Measurements from ENCODE around the gene SPG11.
"Not testable (repeated sequence)": the region's sequence is repeated elsewhere in the genome, so short reads cannot be mapped to it uniquely, and the experiment has no call there.

Gene SPG11

DNA sequence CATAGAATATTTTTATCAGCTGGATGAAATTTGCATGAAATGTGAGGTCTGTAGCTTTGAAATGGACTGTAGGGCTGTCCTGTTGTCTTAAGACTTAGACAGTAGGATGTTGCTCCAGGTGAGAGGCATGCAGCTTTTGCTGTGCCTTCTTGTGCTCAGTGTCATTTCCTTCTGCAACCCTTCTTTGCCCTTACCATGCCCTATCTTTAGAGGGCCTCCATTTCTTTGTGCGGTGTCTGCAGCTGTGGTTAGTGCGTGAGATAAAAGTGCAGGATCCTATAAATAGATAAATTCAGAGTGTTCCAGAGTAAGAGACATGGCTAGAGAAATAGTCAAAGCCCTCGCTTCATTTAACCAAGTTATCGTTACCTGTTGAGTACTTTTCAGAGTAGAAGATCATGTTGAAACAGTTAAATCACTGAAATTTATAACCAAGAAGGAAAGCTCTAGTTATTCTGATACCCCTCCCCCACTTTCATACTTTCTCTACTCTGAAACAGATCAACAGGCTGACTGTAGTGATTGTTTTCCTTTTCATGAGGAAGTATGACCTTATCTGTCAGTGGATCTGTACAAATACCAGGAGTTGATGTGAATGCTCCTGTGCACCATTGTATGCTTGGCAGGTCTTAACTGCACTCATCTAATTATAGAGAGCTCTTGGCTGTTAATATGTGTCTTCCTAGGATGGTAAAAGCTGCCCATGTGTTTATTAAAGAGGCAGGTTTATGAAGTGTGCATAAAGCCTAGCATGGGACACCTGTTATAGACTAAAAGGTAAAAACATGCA lies 108.3 kb downstream of the SPG11 start:
- TF ChIP-seq LEF1 (IDR thresholded peaks at IDR 0.05; ENCODE audit: borderline replicate concordance) (no peak), TARDBP (IDR thresholded peaks at IDR 0.05) (no peak), SP1 (IDR thresholded peaks at IDR 0.05) (no peak), FOXA1 (IDR thresholded peaks at IDR 0.05) (no peak), HDGF (IDR thresholded peaks at IDR 0.05; ENCODE audit: borderline replicate concordance) (no peak), FOXK2 (IDR thresholded peaks at IDR 0.05) (no peak)
- no peak for DNase-seq (ENCODE audit: extremely low spot score)
- CTCF ChIA-PET: no interaction called here
- POLR2A ChIA-PET: no interaction called here

DNA sequence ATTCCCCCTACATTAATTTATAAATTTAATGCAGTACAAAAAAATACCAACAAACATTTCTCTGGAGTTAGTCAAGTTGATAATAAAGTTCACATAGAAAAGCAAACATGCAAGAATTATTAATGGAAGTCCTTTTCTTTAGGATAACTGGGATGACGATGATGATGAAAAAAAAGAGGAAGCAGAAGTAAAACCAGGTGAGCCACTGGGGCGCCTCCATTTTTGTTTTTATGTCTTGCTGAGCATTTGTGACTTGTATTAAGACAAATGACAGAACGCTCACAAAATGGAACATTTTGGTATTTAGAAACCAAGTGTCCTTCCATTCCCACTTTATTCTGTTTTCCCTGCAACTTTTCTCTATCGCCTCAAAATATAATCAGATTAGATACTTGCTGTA lies 112.7 kb downstream of the SPG11 start:
- TF ChIP-seq NFRKB (IDR thresholded peaks at IDR 0.05) (no peak), ZNF384 (IDR thresholded peaks at IDR 0.05) (no peak), FOXK2 (IDR thresholded peaks at IDR 0.05) (no peak), HDGF (IDR thresholded peaks at IDR 0.05; ENCODE audit: borderline replicate concordance) (no peak), LEF1 (IDR thresholded peaks at IDR 0.05; ENCODE audit: borderline replicate concordance) (no peak), CTBP1 (IDR thresholded peaks at IDR 0.05; ENCODE audit: borderline replicate concordance) (no peak), ELF4 (IDR thresholded peaks at IDR 0.05) (no peak), ARNT (IDR thresholded peaks at IDR 0.05) (no peak), FOXA1 (IDR thresholded peaks at IDR 0.05) (no peak), BHLHE40 (IDR thresholded peaks at IDR 0.05; ENCODE audit: borderline replicate concordance) (no peak), FOXM1 (IDR thresholded peaks at IDR 0.05; ENCODE audit: borderline replicate concordance) (no peak)
- TF ChIP-seq, protein P1, sequence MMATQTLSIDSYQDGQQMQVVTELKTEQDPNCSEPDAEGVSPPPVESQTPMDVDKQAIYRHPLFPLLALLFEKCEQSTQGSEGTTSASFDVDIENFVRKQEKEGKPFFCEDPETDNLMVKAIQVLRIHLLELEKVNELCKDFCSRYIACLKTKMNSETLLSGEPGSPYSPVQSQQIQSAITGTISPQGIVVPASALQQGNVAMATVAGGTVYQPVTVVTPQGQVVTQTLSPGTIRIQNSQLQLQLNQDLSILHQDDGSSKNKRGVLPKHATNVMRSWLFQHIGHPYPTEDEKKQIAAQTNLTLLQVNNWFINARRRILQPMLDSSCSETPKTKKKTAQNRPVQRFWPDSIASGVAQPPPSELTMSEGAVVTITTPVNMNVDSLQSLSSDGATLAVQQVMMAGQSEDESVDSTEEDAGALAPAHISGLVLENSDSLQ (IDR thresholded peaks at IDR 0.05): no peak
- POLR2A ChIA-PET: interaction anchor here (1.1 kb wide), 1 partner anchor 14 kb away, joined by 5 read pairs; the partner anchor contains the start of gene EIF3J
- CTCF ChIA-PET: interaction anchor here (0.7 kb wide), 1 partner anchor 9 kb away, joined by 4 read pairs; no protein-coding TSS in a partner anchor
- DNase-seq (ENCODE audit: extremely low spot score): no peak

DNA sequence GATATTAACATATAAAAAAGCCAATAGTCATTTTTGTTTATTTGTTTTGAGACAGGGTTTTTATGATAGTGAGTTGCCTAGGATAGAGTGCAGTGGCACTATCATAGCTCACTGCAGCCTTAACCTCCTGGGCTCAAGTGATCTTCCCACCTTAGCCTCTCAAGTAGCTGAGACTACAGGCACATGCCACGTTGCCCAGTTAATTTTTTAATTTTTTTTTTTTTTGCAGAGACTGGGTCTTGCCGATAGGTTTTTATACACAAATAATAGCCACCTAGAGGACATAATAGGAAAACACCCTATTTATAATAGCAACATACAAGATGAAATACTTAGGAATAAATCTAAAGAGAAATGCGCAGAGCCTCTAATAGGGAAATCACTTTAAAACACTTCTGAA lies 113.2 kb downstream of the SPG11 start:
- DNase-seq (ENCODE audit: extremely low spot score): no peak
- POLR2A ChIA-PET: interaction anchor here (1.1 kb wide), 1 partner anchor 14 kb away, joined by 5 read pairs; the partner anchor contains the start of gene EIF3J
- CTCF ChIA-PET: interaction anchor here (0.7 kb wide), 1 partner anchor 10 kb away, joined by 4 read pairs; no protein-coding TSS in a partner anchor
- TF ChIP-seq HDGF (IDR thresholded peaks at IDR 0.05; ENCODE audit: borderline replicate concordance): no peak
- TF ChIP-seq ZNF384 (IDR thresholded peaks at IDR 0.05): peak; percentile 79
- TF ChIP-seq SP1 (IDR thresholded peaks at IDR 0.05): no peak

DNA sequence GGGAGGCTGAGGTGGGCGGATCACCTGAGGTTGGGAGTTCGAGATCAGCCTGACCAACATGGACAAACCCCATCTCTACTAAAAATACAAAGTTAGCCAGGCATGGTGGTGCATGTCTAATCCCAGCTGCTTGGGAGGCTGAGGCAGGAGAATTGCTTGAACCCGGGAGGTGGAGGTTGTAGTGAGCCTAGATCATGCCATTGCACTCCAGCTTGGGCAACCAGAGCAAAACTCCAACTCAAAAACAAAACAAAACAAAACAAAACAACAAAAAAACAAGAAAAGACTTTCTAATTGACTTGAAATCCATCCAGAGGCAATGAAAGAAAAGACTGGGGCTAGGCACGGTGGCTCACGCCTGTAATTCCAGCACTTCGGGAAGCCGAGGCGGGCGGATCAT lies 114.3 kb downstream of the SPG11 start:
- CTCF ChIA-PET; POLR2A ChIA-PET; DNase-seq (ENCODE audit: extremely low spot score): not testable (repeated sequence)

DNA sequence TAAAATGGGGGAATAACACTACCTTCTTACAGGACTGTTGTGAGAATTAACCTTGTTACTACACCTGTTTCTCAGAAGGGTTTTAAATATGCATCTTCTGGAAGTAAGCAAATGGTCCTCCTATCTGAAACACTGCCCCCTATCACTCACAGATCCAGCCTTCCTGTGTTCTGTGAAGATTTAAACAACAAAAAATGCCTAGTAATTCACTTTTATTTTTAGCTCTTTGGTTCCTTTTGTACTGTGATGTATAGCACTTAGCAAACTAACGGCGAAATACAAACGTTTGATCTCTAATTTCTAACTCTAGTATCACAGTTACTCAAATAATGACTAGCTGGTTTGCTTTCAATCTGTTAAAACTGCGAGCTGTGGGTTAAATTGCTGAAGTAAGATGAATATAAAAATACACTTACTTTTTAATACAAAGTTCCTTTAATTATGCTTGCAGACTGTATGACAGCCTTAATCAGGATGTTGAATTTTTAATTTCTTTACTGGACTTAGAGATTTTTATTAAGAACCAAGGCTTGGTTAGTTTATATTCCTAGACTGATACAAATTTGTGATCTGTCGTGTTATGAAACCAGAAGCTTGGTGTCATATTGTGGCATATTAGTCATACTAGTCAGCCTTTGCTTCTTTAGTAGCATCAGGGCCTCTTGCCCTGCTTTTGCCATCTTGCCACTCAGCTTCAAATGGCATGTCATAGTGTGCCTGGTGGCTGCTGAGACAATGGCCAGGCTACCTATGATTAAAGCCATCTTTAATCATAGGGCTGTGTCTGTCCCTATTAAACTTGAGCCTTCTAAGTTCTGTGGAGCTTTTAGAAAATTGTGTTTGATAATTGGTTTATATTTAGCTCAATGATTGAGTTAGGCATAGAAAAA lies 117.3 kb downstream of the SPG11 start:
- TF ChIP-seq ELF4 (IDR thresholded peaks at IDR 0.05) (no peak), CTBP1 (IDR thresholded peaks at IDR 0.05; ENCODE audit: borderline replicate concordance) (no peak), ZNF384 (IDR thresholded peaks at IDR 0.05) (no peak), TARDBP (IDR thresholded peaks at IDR 0.05) (no peak), FOXA1 (IDR thresholded peaks at IDR 0.05) (no peak), BHLHE40 (IDR thresholded peaks at IDR 0.05; ENCODE audit: borderline replicate concordance) (no peak), FOXK2 (IDR thresholded peaks at IDR 0.05) (no peak), ARNT (IDR thresholded peaks at IDR 0.05) (no peak)
- TF ChIP-seq, protein P1 (IDR thresholded peaks at IDR 0.05): no peak

DNA sequence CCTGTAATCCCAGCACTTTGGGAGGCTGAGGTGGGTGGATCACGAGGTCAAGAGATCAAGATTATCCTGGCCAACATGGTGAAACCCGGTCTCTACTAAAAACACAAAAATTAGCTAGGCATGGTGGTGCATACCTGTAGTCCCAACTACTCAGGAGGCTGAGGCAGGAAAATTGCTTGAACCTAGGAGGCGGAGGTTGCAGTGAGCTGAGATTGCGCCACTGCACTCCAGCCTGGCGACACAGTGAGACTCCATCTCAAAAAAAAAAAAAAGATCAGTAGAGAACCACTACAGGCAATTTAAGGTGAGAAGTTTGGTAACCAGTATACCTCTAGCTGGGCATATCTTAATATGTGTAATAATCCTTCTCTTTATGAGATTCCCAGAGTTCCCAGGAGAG lies 118.7 kb downstream of the SPG11 start:
- DNase-seq (ENCODE audit: extremely low spot score); CTCF ChIA-PET: not testable (repeated sequence)
- POLR2A ChIA-PET: interaction anchor here (1.2 kb wide), 1 partner anchor 8 kb away, joined by 5 read pairs; the partner anchor contains the start of gene EIF3J
- peak; percentile 53; the same call in 1 of the 2 replicates for TF ChIP-seq ZNF384 (IDR thresholded peaks at IDR 0.05)

More for the DNA sequence above, 117.3 kb downstream of the SPG11 start:
- POLR2A ChIA-PET: interaction anchor here (0.6 to 1.3 kb wide), 2 partner anchors 9 kb away, joined by 3 to 9 read pairs; partner anchors contain the start of gene EIF3J
- DNase-seq (ENCODE audit: extremely low spot score): no peak
- CTCF ChIA-PET: interaction anchor here (0.6 to 1.4 kb wide), 5 partner anchors 8 to 663 kb away, joined by 3 to 4 read pairs (median 3); no protein-coding TSS in a partner anchor

DNA sequence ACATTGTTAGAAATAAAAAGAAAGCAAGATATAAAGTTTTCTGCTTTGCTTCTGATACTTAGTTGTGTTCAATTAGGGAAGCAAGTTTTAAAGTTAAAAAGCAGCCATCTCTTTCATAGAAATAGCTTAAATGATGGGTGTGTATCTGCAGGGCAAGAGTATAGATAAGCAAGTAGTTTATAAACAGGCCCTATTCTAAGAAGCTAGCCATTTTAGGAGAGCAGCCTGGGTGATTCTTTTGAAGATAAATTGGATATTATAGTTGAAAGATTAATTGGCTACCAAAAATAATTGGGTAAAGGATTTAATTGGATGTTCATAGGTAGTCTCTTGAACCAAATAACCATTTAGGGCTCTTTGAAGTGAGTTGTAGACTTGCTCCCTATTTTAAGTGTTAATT lies 120.9 kb downstream of the SPG11 start:
- ChIA-PET POLR2A (no interaction called here), CTCF (interaction anchor here (1.2 kb wide), 1 partner anchor 449 kb away, joined by 5 read pairs; no protein-coding TSS in a partner anchor)
- TF ChIP-seq SP1 (IDR thresholded peaks at IDR 0.05) (no peak), ELF4 (IDR thresholded peaks at IDR 0.05) (no peak), FOXK2 (IDR thresholded peaks at IDR 0.05) (no peak), NFRKB (IDR thresholded peaks at IDR 0.05) (no peak), TARDBP (IDR thresholded peaks at IDR 0.05) (no peak), BHLHE40 (IDR thresholded peaks at IDR 0.05; ENCODE audit: borderline replicate concordance) (no peak), FOXA1 (IDR thresholded peaks at IDR 0.05) (no peak), CTBP1 (IDR thresholded peaks at IDR 0.05; ENCODE audit: borderline replicate concordance) (no peak), FOXM1 (IDR thresholded peaks at IDR 0.05; ENCODE audit: borderline replicate concordance) (no peak), L3MBTL2 (conservative IDR thresholded peaks at IDR 0.05) (no peak), ZNF384 (IDR thresholded peaks at IDR 0.05) (no peak), LEF1 (IDR thresholded peaks at IDR 0.05; ENCODE audit: borderline replicate concordance) (no peak), HDGF (IDR thresholded peaks at IDR 0.05; ENCODE audit: borderline replicate concordance) (no peak), ARNT (IDR thresholded peaks at IDR 0.05) (no peak), SUZ12 (IDR thresholded peaks at IDR 0.05) (no peak)
- TF ChIP-seq, protein P1 (IDR thresholded peaks at IDR 0.05): no peak
- no peak for DNase-seq (ENCODE audit: extremely low spot score)

Data from HEK293T (cell line).